Tibial nerve (tissue), 4 donors: ENCODE measurements around the gene MAZ. TPM values are rescaled to one million over a fixed set of nuclear protein-coding genes. Genes with fewer than 3 reads are reported as not detected.

Experiments used
- DNase-seq, 2 donors: peaks; one replicate each; pipeline ENCODE4 v3.0.0-alpha.2; 2019; ENCODE audit warnings: low spot score in 2 of 2
- H3K27ac ChIP-seq, 4 donors: fragments of 200-600 bp; sonication (generic) in 3 of 4; one replicate each; pipeline ENCODE4 v1.5.1; 2017 to 2019; ENCODE audit warnings: mild to moderate bottlenecking in 1 of 4
- H3K27me3 ChIP-seq, 2 donors: fragments of 200-600 bp; sonication (generic) in 1 of 2; one replicate each; pipeline versions ENCODE4 v1.5.1 to v1.6.0; 2017 to 2019
- H3K36me3 ChIP-seq, 3 donors: fragments of 200-600 bp; sonication (generic); one replicate each; pipeline ENCODE4 v1.5.1; 2018 to 2019
- H3K4me1 ChIP-seq, 4 donors: fragments of 200-600 bp; sonication (generic) in 3 of 4; one replicate each; pipeline ENCODE4 v1.5.1; 2017 to 2019
- H3K4me3 ChIP-seq, 4 donors: fragments of 200-600 bp; sonication (generic) in 3 of 4; one replicate each; pipeline ENCODE4 v1.5.1; 2017 to 2019; ENCODE audit warnings: mild to moderate bottlenecking in 1 of 4, moderate library complexity in 1 of 4
- H3K9me3 ChIP-seq, 4 donors: fragments of 200-600 bp; sonication (generic) in 3 of 4; one replicate each; pipeline ENCODE4 v1.5.1; 2017 to 2019
- CTCF ChIP-seq, 5 experiments: fragments of 200-600 bp in 3 of 5; fragments of 450-650 bp in 2 of 5; sonication (generic) in 3 of 5; IDR thresholded peaks; one replicate each; pipeline ENCODE4 v1.5.1; 2016 to 2019; ENCODE audit warnings: antibody characterized with exemption in 5 of 5, mild to moderate bottlenecking in 3 of 5, moderate library complexity in 2 of 5
- EP300 ChIP-seq, 2 donors: sonication (generic); formaldehyde crosslinking; IDR thresholded peaks; one replicate each; pipeline ENCODE4 v1.6.1; 2017; ENCODE audit warnings: antibody characterized with exemption in 2 of 2, mild to moderate bottlenecking in 1 of 2
- POLR2A ChIP-seq, 2 donors: fragments of 450-650 bp; IDR thresholded peaks; one replicate each; pipeline ENCODE4 v1.6.1; 2017; ENCODE audit warnings: antibody characterized with exemption in 2 of 2, mild to moderate bottlenecking in 2 of 2, moderate library complexity in 2 of 2
- WGBS, 2 donors: methylation state at CpG; one replicate each; pipeline ENCODE4 v1.1.5; 2018; 5-methylcytosine and 5-hydroxymethylcytosine counted together
- total RNA-seq, 4 donors: library from RNA; depleted of rRNA; stranded (reverse); fragments of >200 nt; gene quantifications; one replicate each; pipeline ENCODE4 v1.1.0, GENCODE V29; 2016

Gene MAZ
- total RNA-seq, 4 donors from 2014 or later = 40.0 to 75.9 (median 62.0) TPM

DNA sequence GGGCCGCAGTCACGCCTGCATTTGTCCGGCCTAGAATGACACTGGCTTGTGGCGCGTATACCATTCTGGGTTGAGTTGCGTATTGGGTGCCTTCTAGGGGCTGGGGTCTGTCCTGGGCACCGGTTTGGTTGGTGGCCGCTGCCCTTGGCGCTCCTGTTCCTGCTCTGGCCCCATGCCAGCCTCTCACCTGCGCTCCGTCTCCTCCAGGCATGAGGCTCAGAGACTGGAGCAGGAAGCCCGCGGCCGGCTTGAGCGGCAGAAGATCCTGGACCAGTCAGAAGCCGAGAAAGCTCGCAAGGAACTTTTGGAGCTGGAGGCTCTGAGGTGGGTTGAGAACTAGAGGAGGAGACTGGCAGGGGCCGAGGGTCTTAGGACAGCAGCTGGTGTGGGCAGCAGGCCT, 39.3 kb downstream of the MAZ start:
- WGBS, 2 donors = 90 to 92% methylated on average over 18 of the region's 18 CpGs
- Histone ChIP-seq H3K36me3 (peaks cover 2 to 77% (median 41%) of the 10 kb centered on the region in 3 donors), H3K27ac (no peak overlapping the region)

GRCh38 chr16:29848420-29849297, 42.3 kb downstream of the MAZ start:
- Histone ChIP-seq H3K9me3 (no peaks in the 10 kb centered on the region), H3K4me3 (no peak overlapping the region), H3K27ac (peak overlapping the region in 3 of 4 donors; percentile 30 to 81 (median 37)), H3K4me1 (peaks cover 0 to 29% (median 0%) of the 10 kb centered on the region in 4 donors), H3K36me3 (peaks cover 0 to 47% (median 26%) of the 10 kb centered on the region in 3 donors), H3K27me3 (no peaks in the 10 kb centered on the region)
- DNase-seq = peak; percentile 41 to 42
- no peak for TF ChIP-seq POLR2A (IDR thresholded peaks at IDR 0.05)
- TF ChIP-seq EP300 (IDR thresholded peaks at IDR 0.05) = peak in 1 of 2 donors; percentile 26
- peak; percentile 83 to 92 (median 86) for TF ChIP-seq CTCF (IDR thresholded peaks at IDR 0.05)
- 38 to 53% methylated on average over 13 to 15 of the region's 15 CpGs for WGBS, 2 donors

More for the DNA sequence above, 39.3 kb downstream of the MAZ start:
- no peak for DNase-seq
- H3K4me3 ChIP-seq = no peak overlapping the region
- no peak for TF ChIP-seq CTCF (IDR thresholded peaks at IDR 0.05)
- TF ChIP-seq POLR2A (IDR thresholded peaks at IDR 0.05) = no peak
- TF ChIP-seq EP300 (IDR thresholded peaks at IDR 0.05) = no peak
- peaks cover 0 to 11% (median 0%) of the 10 kb centered on the region in 4 donors for H3K4me1 ChIP-seq
- no peaks in the 10 kb centered on the region for H3K27me3 ChIP-seq
- H3K9me3 ChIP-seq = no peaks in the 10 kb centered on the region

DNA sequence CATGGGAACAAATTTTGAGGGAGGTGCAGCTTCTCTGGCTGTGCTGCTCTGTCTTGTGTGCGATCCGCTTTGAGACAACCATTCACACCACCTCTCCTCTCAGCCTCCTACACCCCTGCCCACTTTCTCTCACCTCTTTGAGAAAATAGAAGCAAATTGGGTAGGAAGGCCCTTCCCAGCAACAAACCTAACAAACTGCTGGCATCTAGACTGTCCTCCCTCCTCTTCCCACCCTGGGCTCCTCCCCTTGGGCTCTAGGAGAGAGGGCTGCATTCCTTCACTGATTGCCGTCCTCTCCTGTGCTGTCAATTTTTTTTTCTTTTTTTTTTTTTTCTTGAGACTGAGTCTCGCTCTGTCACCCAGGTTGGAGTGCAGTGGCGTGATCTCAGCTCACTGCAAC, 43.2 kb downstream of the MAZ start:
- Histone ChIP-seq H3K4me3 (no peak overlapping the region), H3K4me1 (peaks cover 0 to 31% (median 0%) of the 10 kb centered on the region in 4 donors), H3K27ac (peak overlapping the region in 3 of 4 donors; percentile 30 to 81 (median 37)), H3K36me3 (peaks cover 0 to 39% (median 24%) of the 10 kb centered on the region in 3 donors), H3K27me3 (no peaks in the 10 kb centered on the region), H3K9me3 (no peaks in the 10 kb centered on the region)
- WGBS, 2 donors = 41 to 48% methylated on average over 5 of the region's 5 CpGs
- no peak for TF ChIP-seq EP300 (IDR thresholded peaks at IDR 0.05)
- no peak for TF ChIP-seq POLR2A (IDR thresholded peaks at IDR 0.05)
- no peak for TF ChIP-seq CTCF (IDR thresholded peaks at IDR 0.05)
- DNase-seq = no peak

- Histone ChIP-seq H3K9me3 (no peaks in the 10 kb centered on the region), H3K4me1 (peaks cover 0 to 31% (median 0%) of the 10 kb centered on the region in 4 donors), H3K36me3 (peaks cover 0 to 24% (median 18%) of the 10 kb centered on the region in 3 donors), H3K4me3 (no peak overlapping the region), H3K27me3 (no peaks in the 10 kb centered on the region), H3K27ac (peak overlapping the region in 1 of 4 donors; percentile 81)
- TF ChIP-seq CTCF (IDR thresholded peaks at IDR 0.05) (no peak), EP300 (IDR thresholded peaks at IDR 0.05) (no peak), POLR2A (IDR thresholded peaks at IDR 0.05) (no peak)
- no peak for DNase-seq
- 88 to 95% methylated on average over 3 of the region's 3 CpGs for WGBS, 2 donors
These were observed 44.7 kb downstream of the MAZ start for GRCh38 chr16:29850998-29851397.

DNA sequence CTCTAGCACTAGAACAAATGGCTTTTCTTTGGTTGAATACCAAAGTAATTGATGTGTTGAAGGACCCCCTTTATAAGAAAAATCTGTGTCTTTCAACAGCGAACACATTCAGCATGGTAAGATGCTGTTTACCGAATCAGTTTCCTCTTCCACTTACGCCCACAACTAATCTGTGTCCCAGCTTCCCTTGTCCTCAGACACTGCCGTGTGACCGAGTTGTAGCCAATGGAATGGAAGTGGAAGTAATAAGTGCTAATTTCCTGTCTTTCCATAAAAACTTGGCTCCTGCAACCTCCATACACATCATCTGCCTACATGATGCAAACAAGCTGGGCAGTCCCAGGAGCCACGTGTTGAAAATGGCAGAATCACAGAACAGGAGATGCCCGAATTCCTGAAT, 46.3 kb downstream of the MAZ start:
- peaks cover 0 to 10% (median 2%) of the 10 kb centered on the region in 3 donors for H3K36me3 ChIP-seq
- TF ChIP-seq EP300 (IDR thresholded peaks at IDR 0.05) = peak; percentile 54 to 69
- TF ChIP-seq CTCF (IDR thresholded peaks at IDR 0.05) = no peak
- no peak for TF ChIP-seq POLR2A (IDR thresholded peaks at IDR 0.05)
- no peaks in the 10 kb centered on the region for H3K27me3 ChIP-seq
- H3K4me1 ChIP-seq = peaks cover 0 to 38% (median 0%) of the 10 kb centered on the region in 4 donors
- no peak for DNase-seq
- H3K27ac ChIP-seq = peak overlapping the region; percentile 35 to 81 (median 62)
- WGBS, 2 donors = 22 to 25% methylated on average over 7 of the region's 7 CpGs
- no peaks in the 10 kb centered on the region for H3K9me3 ChIP-seq
- H3K4me3 ChIP-seq = no peak overlapping the region
